NCI-H2171 (cell line): ENCODE results near the gene FKBP10.
"Not testable (repeated sequence)": the region's sequence is repeated elsewhere in the genome, so short reads cannot be mapped to it uniquely, and the experiment has no call there.

Source experiments
- DNase-seq: peaks from one replicate; lab custom pipeline; 2025; lab: John Stamatoyannopoulos, UW

Gene FKBP10

GRCh38 chr17:41812381-41813151 is at the start of gene FKBP10:
FKBP10 (plus strand) TSS chr17:41813004; CDS start chr17:41813035, 31 bp downstream.
- DNase-seq: peak; percentile 32

GRCh38 chr17:41763327-41763726 is 49.5 kb upstream of the FKBP10 start:
- no peak for DNase-seq

GRCh38 chr17:41766135-41766534 is 46.7 kb upstream of the FKBP10 start:
- DNase-seq: no peak

GRCh38 chr17:41767324-41768042 is 45.3 kb upstream of the FKBP10 start:
- no peak for DNase-seq

- DNase-seq: no peak
These were observed 44.0 kb upstream of the FKBP10 start for GRCh38 chr17:41768682-41769288.

- DNase-seq: no peak
These were observed 43.4 kb upstream of the FKBP10 start for GRCh38 chr17:41769346-41769862.

GRCh38 chr17:41769985-41770384 is 42.8 kb upstream of the FKBP10 start:
- DNase-seq: no peak

GRCh38 chr17:41771389-41772206 is 41.2 kb upstream of the FKBP10 start:
- no peak for DNase-seq

- no peak for DNase-seq
These were observed 40.6 kb upstream of the FKBP10 start for GRCh38 chr17:41772218-41772585.

- DNase-seq: no peak
These were observed 40.1 kb upstream of the FKBP10 start for GRCh38 chr17:41772586-41773189.

GRCh38 chr17:41773190-41773588 is 39.6 kb upstream of the FKBP10 start:
- peak; percentile 70 for DNase-seq

GRCh38 chr17:41773731-41774193 is 39.0 kb upstream of the FKBP10 start:
- DNase-seq: no peak

GRCh38 chr17:41775394-41776226 is 37.2 kb upstream of the FKBP10 start:
- DNase-seq: no peak

GRCh38 chr17:41776262-41776900 is 36.4 kb upstream of the FKBP10 start:
- DNase-seq: not testable (repeated sequence)

GRCh38 chr17:41777157-41777573 is 35.6 kb upstream of the FKBP10 start:
- DNase-seq: no peak

GRCh38 chr17:41777574-41778188 is 35.1 kb upstream of the FKBP10 start:
- peak; percentile 22 for DNase-seq

- DNase-seq: no peak
These were observed 32.9 kb upstream of the FKBP10 start for GRCh38 chr17:41779954-41780353.

GRCh38 chr17:41781404-41782110 is 31.2 kb upstream of the FKBP10 start:
- no peak for DNase-seq

- DNase-seq: no peak
These were observed 30.7 kb upstream of the FKBP10 start for GRCh38 chr17:41782142-41782541.
